Neutrophil (primary cell): ENCODE data around the gene MYO1F.

Experiments used
- H3K27ac ChIP-seq: fragments of 200-600 bp; sonication (generic); 2 replicates; pipeline ENCODE4 v1.5.1; 2016; ENCODE audit warnings: mild to moderate bottlenecking, moderate library complexity
- H3K27me3 ChIP-seq: fragments of 200-600 bp; sonication (generic); 2 replicates; pipeline ENCODE4 v1.6.0; 2016; ENCODE audit warnings: mild to moderate bottlenecking
- H3K36me3 ChIP-seq: fragments of 200-600 bp; sonication (generic); 2 replicates; pipeline ENCODE4 v1.5.1; 2017
- H3K4me1 ChIP-seq, 2 experiments: fragments of 200-600 bp in 1 of 2; sonication (generic) in 1 of 2; 1 replicate in 1 of 2; 2 replicates in 1 of 2; pipeline versions ENCODE4 v1.5.1 to v1.6.1; 2013 to 2016; ENCODE audit warnings: low read depth in 1 of 2, low read length in 1 of 2, mild to moderate bottlenecking in 1 of 2, moderate library complexity in 1 of 2; ENCODE audit not compliant: control insufficient read depth in 1 of 2, insufficient read depth in 1 of 2
- H3K4me3 ChIP-seq, 2 experiments: fragments of 200-600 bp in 1 of 2; sonication (generic) in 1 of 2; 1 replicate in 1 of 2; 2 replicates in 1 of 2; pipeline ENCODE4 v1.5.1; 2013 to 2016; ENCODE audit warnings: low read depth in 1 of 2, low read length in 1 of 2, mild to moderate bottlenecking in 1 of 2, moderate library complexity in 1 of 2
- H3K9me3 ChIP-seq: fragments of 200-600 bp; sonication (generic); 2 replicates; pipeline ENCODE4 v1.5.1; 2016
- TF ChIP-seq, protein P1 (sequence below): fragments of 200-600 bp; sonication (generic); IDR thresholded peaks from 2 replicates; pipeline ENCODE4 v1.5.1; 2016; ENCODE audit warnings: antibody characterized with exemption

Gene MYO1F

GRCh38 chr19:8504919-8505318, 72.3 kb downstream of the MYO1F start:
- H3K9me3 ChIP-seq: no peaks in the 10 kb centered on the region
- H3K4me1 ChIP-seq: peaks cover 64 to 70% of the 10 kb centered on the region in 2 experiments

DNA sequence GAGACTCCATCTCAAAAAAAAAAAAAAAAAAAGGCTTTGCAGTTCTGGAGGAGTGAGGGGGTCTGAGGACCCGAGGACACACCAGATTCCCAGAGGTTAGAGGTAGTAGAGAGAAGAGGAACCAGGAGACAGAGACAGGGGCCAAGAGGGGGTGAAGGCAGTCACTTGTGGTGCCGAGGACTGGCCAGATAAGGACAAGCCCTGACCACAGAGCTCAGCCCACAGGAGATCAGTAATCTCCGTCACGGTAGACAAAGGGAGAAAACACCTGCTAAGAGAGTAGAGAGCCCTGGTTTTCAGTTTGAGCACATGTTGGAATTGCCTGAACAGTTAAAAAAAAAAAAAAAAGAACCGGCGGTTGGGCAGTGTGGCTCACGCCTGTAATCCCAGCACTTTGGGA, 73.1 kb downstream of the MYO1F start:
- no peaks in the 10 kb centered on the region for H3K27me3 ChIP-seq
- peaks cover 72 to 77% of the 10 kb centered on the region in 2 experiments for H3K4me1 ChIP-seq
- H3K9me3 ChIP-seq: no peaks in the 10 kb centered on the region
- H3K27ac ChIP-seq: peak overlapping the region; percentile 98
- H3K4me3 ChIP-seq: peak overlapping the region; percentile 59 to 76
- H3K36me3 ChIP-seq: peaks cover 1% of the 10 kb centered on the region
- TF ChIP-seq, protein P1, sequence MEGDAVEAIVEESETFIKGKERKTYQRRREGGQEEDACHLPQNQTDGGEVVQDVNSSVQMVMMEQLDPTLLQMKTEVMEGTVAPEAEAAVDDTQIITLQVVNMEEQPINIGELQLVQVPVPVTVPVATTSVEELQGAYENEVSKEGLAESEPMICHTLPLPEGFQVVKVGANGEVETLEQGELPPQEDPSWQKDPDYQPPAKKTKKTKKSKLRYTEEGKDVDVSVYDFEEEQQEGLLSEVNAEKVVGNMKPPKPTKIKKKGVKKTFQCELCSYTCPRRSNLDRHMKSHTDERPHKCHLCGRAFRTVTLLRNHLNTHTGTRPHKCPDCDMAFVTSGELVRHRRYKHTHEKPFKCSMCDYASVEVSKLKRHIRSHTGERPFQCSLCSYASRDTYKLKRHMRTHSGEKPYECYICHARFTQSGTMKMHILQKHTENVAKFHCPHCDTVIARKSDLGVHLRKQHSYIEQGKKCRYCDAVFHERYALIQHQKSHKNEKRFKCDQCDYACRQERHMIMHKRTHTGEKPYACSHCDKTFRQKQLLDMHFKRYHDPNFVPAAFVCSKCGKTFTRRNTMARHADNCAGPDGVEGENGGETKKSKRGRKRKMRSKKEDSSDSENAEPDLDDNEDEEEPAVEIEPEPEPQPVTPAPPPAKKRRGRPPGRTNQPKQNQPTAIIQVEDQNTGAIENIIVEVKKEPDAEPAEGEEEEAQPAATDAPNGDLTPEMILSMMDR: no peak

More at GRCh38 chr19:8504919-8505318, 72.3 kb downstream of the MYO1F start:
- Histone ChIP-seq H3K36me3 (no peaks in the 10 kb centered on the region), H3K4me3 (peak overlapping the region; percentile 76 to 82), H3K27ac (peak overlapping the region; percentile 98), H3K27me3 (no peaks in the 10 kb centered on the region)
- TF ChIP-seq, protein P1: no peak

GRCh38 chr19:8503510-8503909, 73.7 kb downstream of the MYO1F start:
- Histone ChIP-seq H3K4me1 (peaks cover 78 to 84% of the 10 kb centered on the region in 2 experiments), H3K27ac (peak overlapping the region; percentile 98), H3K36me3 (peaks cover 8% of the 10 kb centered on the region), H3K4me3 (peak overlapping the region; percentile 59 to 76), H3K27me3 (no peaks in the 10 kb centered on the region), H3K9me3 (no peaks in the 10 kb centered on the region)
- TF ChIP-seq, protein P1: no peak

GRCh38 chr19:8501981-8502380, 75.3 kb downstream of the MYO1F start:
- TF ChIP-seq, protein P1: no peak
- Histone ChIP-seq H3K4me3 (peak overlapping the region; percentile 59 to 76), H3K36me3 (peaks cover 23% of the 10 kb centered on the region), H3K4me1 (peaks cover 93 to 97% of the 10 kb centered on the region in 2 experiments), H3K9me3 (no peaks in the 10 kb centered on the region), H3K27ac (peak overlapping the region; percentile 98), H3K27me3 (no peaks in the 10 kb centered on the region)

DNA sequence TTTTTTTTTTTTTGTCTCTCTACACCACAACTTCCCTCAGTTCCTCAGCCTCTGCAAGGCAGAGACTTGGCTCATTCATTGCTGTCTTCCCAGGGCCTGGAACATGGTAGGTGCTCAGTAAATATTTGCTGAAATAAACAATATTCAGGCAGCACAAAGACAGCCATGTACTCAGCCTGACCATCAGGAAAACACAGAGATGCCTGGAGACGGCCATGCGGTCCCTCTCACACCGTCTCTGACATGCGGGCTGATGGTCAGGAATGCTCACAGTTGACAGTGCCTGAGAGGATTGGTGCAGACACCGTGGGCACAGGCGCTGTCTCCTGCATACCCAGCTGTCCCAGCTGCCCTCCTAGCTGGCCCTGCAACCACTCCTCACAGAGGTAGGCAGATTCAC, 75.7 kb downstream of the MYO1F start:
- H3K36me3 ChIP-seq: peaks cover 28% of the 10 kb centered on the region
- peaks cover 95 to 97% of the 10 kb centered on the region in 2 experiments for H3K4me1 ChIP-seq
- TF ChIP-seq, protein P1: no peak
- no peaks in the 10 kb centered on the region for H3K27me3 ChIP-seq
- no peaks in the 10 kb centered on the region for H3K9me3 ChIP-seq
- peak overlapping the region; percentile 98 for H3K27ac ChIP-seq
- peak overlapping the region; percentile 59 to 76 for H3K4me3 ChIP-seq
